NCI-H2171 treated with DMSO at 0.1 percent for 48 hours (cell line): ENCODE data around the gene GPR89B.
A peak's percentile ranks its signal among the peaks of the same experiment; 100 is the strongest.
"Not testable (repeated sequence)": the region's sequence is repeated elsewhere in the genome, so short reads cannot be mapped to it uniquely, and the experiment has no call there.

Experiments
- DNase-seq: peaks from one replicate; lab custom pipeline; 2025; lab: John Stamatoyannopoulos, UW

GPR89B gene

DNA sequence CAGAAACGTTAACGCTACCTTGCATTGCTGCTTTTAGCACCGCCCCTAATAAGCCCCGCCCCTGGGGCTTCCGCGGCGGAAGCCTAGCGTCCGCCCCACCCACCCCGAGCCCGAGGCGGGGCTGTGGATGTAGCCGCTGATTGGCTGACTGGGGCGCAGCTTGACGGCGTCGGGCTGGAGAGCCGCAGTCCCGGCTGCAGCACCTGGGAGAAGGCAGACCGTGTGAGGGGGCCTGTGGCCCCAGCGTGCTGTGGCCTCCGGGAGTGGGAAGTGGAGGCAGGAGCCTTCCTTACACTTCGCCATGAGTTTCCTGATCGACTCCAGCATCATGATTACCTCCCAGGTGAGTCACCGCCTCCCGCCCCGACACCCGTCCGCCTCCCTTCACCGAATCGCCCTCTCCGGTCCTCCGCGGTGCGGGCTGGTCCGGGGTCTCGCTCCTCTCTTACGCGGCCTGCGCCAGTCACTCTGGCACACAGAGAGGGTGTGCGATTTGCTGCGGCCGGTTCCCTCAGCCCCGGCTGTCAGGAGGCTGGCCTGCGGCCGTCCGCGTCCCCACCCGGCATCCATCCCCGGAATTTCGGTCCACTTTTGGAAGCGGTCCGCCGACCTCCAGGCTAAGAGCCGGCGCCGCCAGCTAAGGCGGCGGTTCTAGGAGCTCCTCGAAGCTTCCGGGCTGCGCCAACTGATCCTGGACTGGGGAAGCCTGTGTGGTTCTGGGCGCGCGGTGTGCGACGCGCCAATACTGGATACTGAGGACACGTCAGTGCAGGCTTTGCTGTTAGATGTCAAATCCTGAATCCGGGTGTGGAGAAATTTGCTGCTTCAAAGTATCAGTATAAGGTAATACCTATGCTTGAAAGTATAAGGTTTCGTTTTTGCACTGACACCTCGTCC, at the start of gene GPR89B:
TSS of gene GPR89B (plus strand) at position 185 of the 897 bp plus-strand sequence. CDS start at position 302, 117 bp downstream.
- peak; percentile 85 for DNase-seq

GRCh38 chr1:147879911-147880310, 48.3 kb upstream of the GPR89B start:
- DNase-seq = no peak

GRCh38 chr1:147882535-147882934, 45.7 kb upstream of the GPR89B start:
- no peak for DNase-seq

- DNase-seq = peak; percentile 6
These were observed 37.9 kb upstream of the GPR89B start for GRCh38 chr1:147890177-147890790.

GRCh38 chr1:147891088-147891487, 37.1 kb upstream of the GPR89B start:
- no peak for DNase-seq

GRCh38 chr1:147892216-147892615, 36.0 kb upstream of the GPR89B start:
- no peak for DNase-seq

- peak; percentile 39 for DNase-seq
These were observed 35.4 kb upstream of the GPR89B start for GRCh38 chr1:147892731-147893214.

- DNase-seq = no peak
These were observed 33.1 kb upstream of the GPR89B start for GRCh38 chr1:147895123-147895522.

GRCh38 chr1:147897029-147897752, 31.0 kb upstream of the GPR89B start:
- DNase-seq = no peak

DNA sequence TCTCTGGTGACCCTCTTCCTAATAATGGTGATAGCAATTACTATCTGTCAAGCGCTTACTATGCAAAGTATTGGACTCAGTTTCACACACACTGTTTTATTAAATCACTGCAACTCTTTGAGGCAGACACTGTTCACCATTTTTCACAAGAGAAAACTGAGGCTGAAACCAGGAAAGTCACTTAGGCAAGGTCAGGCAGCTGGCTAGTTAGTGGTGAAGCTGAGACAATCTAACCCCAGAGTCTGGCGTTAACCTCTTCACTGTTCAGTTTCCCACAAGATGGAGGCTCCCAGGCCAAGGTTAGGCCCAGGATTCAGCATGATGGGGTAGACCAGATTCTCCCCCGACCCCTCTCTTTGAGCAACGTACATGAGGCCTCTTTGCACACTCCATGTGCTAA, 30.4 kb upstream of the GPR89B start:
- DNase-seq = no peak

DNA sequence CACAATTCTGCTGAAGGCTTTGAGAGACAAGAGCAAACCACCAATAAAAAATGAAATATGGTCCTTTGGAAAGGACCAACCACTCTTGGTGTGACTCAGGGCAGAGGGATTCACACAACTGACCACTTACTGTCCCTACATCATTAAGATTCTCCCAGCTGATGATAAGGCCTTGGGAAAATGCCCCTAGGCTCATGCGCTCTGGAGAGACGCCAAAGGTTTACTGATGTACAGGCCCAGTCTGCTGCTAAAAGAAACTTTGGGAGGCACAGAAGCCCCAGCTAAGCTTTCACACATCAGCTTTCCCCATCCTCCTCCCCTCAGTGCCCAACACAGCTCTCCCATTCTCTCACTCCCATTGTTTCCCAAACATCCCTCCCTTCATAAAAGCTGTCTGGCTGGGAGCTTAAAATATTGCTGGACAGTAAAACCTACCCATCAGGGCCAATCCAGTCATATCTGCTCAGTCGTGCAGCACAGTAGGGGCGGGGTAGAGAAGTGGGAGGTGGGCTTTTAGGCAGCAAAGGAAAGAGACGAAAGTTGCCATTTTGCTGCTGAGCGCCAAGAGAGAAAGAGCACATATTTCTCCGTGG, 25.9 kb upstream of the GPR89B start, which contains the start of gene GJA8:
TSS of gene GJA8 (plus strand) at position 543 of the 593 bp plus-strand sequence. CDS start 5,161 bp downstream, outside the sequence.
- DNase-seq = no peak

DNA sequence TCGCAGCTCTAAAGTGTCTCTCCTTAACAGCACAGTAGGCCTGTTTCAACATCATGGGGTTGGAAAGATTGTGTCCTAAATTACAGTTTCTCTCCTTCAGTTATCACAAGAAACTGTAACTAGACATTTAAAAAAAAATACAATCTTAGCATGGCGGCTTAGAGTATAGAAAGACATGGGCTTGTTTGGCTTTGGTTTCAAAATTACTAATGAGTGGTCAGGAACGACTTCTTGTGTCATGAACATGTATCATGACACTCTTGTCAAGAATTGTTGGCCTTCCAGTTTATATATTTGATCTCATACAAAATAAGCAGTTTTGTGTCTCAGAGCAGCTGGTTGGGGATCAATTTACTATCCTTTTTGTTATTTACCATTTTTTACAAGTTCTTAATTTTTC, 23.5 kb upstream of the GPR89B start:
- no peak for DNase-seq

DNA sequence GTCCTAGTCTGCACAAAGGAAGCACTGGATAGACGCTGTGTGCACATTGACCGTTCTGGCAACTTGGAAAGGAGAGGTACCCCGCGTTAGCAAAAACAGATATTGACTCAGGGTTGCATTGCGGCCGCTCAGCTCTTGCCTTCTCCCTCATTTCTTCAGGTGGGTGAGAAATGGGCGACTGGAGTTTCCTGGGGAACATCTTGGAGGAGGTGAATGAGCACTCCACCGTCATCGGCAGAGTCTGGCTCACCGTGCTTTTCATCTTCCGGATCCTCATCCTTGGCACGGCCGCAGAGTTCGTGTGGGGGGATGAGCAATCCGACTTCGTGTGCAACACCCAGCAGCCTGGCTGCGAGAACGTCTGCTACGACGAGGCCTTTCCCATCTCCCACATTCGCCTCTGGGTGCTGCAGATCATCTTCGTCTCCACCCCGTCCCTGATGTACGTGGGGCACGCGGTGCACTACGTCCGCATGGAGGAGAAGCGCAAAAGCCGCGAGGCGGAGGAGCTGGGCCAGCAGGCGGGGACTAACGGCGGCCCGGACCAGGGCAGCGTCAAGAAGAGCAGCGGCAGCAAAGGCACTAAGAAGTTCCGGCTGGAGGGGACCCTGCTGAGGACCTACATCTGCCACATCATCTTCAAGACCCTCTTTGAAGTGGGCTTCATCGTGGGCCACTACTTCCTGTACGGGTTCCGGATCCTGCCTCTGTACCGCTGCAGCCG, 20.3 kb upstream of the GPR89B start:
- DNase-seq = no peak

GRCh38 chr1:147912553-147912952, 15.7 kb upstream of the GPR89B start:
- no peak for DNase-seq

GRCh38 chr1:147913362-147913942, 14.8 kb upstream of the GPR89B start:
- no peak for DNase-seq

DNA sequence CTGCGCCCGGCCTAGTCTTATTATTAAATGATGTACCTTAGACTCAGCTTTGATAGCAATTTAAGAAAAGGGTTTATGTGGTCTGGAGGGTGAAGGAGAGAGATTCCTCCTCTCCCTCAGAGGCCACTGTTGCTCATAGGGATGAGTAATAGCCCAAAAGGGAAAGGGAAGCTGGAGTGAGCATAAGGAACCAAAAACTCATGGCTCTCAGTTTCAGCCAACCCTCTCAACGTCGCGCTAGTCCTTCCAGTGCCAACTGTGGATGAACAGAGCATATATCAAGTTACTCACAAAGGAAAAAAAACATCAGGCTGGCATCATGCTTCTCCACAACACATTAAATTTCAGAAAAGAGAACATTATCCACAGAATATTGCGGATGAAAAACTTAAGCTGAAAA, 8.3 kb upstream of the GPR89B start:
- peak; percentile 32 for DNase-seq

DNA sequence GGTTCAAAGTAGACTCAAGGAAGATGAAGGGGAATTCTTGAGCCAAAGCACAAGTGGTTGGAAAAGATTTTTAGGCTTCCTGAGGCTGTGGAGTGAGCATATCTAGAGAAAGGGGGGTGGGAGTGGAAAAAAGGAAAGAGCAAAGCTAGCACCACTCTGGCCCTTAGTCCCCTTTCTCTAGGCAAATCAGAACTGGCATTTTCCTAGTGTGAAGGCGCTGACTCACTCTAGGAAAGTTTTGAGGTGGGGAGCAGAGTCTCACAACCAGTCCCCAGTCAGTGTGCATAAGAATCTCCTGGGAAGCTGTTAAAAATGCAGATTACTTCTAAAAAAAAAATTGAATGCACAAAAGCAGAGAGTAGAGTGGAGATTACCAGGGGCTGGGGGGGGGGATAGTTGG, 3.4 kb upstream of the GPR89B start:
- no peak for DNase-seq

DNA sequence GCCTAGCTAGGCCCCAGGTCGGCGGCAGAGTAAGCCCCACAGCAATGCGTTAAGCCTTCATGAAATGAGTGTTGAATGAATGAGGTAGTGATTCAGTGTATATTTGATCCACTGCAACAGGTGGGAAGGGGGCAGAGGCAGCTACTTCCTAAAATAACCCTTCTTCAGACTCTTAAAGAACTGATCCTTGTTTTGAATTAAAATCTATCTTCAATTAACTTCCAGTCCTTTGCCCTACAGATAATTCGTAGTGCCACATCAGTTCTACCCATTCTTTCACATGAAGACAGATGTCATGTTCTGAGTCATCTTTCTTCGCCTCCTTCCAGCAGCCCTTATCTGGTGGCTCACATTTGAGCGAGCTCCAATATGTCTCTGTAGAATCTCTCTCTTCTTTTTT, 1.0 kb upstream of the GPR89B start:
- DNase-seq = not testable (repeated sequence)

GRCh38 chr1:147927689-147928088, 531 bp upstream of the GPR89B start:
- not testable (repeated sequence) for DNase-seq

DNA sequence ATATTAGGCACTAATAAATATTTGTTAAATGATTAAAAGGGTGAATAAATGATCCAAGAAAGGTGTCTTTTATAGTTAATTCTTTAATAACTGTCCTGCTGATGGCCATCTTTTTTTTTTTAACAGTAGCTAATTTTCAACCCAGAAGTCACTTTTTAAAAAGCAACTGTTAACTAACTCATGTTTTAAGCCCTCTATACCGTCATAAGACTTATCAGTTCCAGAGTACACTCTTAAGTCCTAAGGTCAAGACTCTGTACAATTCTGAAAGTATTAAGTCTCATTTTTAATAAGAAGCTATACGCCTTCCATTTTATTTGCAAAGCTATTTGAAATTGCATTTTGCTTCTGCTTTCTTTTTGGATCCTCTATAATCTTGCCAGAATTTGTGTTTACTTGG, 2.9 kb downstream of the GPR89B start:
- DNase-seq = not testable (repeated sequence)

- not testable (repeated sequence) for DNase-seq
These were observed 7.1 kb downstream of the GPR89B start for GRCh38 chr1:147935296-147935695.
